Adipose tissue (tissue), 3 donors: ENCODE results near the gene SMPX. TPM values are rescaled to one million over a fixed set of nuclear protein-coding genes. Genes with fewer than 3 reads are reported as not detected.

Experiments
- H3K27ac ChIP-seq: one replicate; pipeline ENCODE4 v1.5.1; 2013; ENCODE audit warnings: low read depth, low read length
- WGBS, 3 donors: extraction: QIAGEN DNeasy Blood & Tissue Kit; methylation state at CpG; one replicate each; pipeline ENCODE4 v1.1.7; 2013; 5-methylcytosine and 5-hydroxymethylcytosine counted together
- polyA plus RNA-seq, 3 donors: library from polyadenylated mRNA; stranded (reverse); fragments of 200-250 nt; gene quantifications; one replicate each; pipeline ENCODE4 v1.2.3, GENCODE V29; 2013
- donor health status: healthy with polysubstance abuse.
- donor health status: Bipolar disorder and iron deficiency.
- donor health status: healthy.

Gene SMPX
- polyA plus RNA-seq, 3 donors = 0.30 to 0.45 TPM; not detected in 1

- H3K27ac ChIP-seq = no peak overlapping the region
- 39 to 86% (median 62%) methylated on average over 4 of the region's 4 CpGs for WGBS, 3 donors
These were observed 83.3 kb downstream of the SMPX start for GRCh38 chrX:21674430-21675186.

- H3K27ac ChIP-seq = no peak overlapping the region
- 69 to 80% (median 72%) methylated on average over 4 of the region's 4 CpGs for WGBS, 3 donors
These were observed 91.2 kb downstream of the SMPX start for GRCh38 chrX:21666679-21667078.

GRCh38 chrX:21666252-21666651, 91.7 kb downstream of the SMPX start:
- H3K27ac ChIP-seq = no peak overlapping the region
- WGBS, 3 donors = 60 to 82% (median 67%) methylated on average over 4 of the region's 4 CpGs

- 62 to 82% (median 73%) methylated on average over 4 of the region's 4 CpGs for WGBS, 3 donors
- H3K27ac ChIP-seq = no peak overlapping the region
These were observed 95.2 kb downstream of the SMPX start for GRCh38 chrX:21662761-21663160.

- WGBS, 3 donors = 66 to 79% (median 78%) methylated on average over 6 of the region's 6 CpGs
- H3K27ac ChIP-seq = no peak overlapping the region
These were observed 96.6 kb downstream of the SMPX start for GRCh38 chrX:21661316-21661715.

GRCh38 chrX:21660156-21660555, 97.8 kb downstream of the SMPX start:
- 89 to 98% (median 89%) methylated on average over 2 of the region's 2 CpGs for WGBS, 3 donors
- no peak overlapping the region for H3K27ac ChIP-seq

- WGBS, 3 donors = 65 to 92% (median 74%) methylated on average over 3 of the region's 3 CpGs
- no peak overlapping the region for H3K27ac ChIP-seq
These were observed 98.6 kb downstream of the SMPX start for GRCh38 chrX:21659320-21659719.

- WGBS, 3 donors = 18 to 40% (median 20%) methylated on average over 16 to 23 of the region's 23 CpGs
- H3K27ac ChIP-seq = no peak overlapping the region
These were observed 99.2 kb downstream of the SMPX start for GRCh38 chrX:21658746-21659145.

- WGBS, 3 donors = 2 to 39% (median 3%) methylated on average over 37 to 59 of the region's 60 CpGs
- H3K27ac ChIP-seq = no peak within 1 kb of the TSS
These were observed 99.7 kb downstream of the SMPX start, which contains the start of gene KLHL34 for GRCh38 chrX:21658152-21658737. Gene KLHL34, minus strand, starts transcription at chrX:21658330. Its CDS starts 542 bp downstream, at chrX:21657788.

GRCh38 chrX:21657318-21658151, 100.4 kb downstream of the SMPX start:
- 44 to 58% (median 45%) methylated on average over 43 to 57 of the region's 57 CpGs for WGBS, 3 donors
- no peak overlapping the region for H3K27ac ChIP-seq

GRCh38 chrX:21656587-21657317, 101.2 kb downstream of the SMPX start:
- no peak overlapping the region for H3K27ac ChIP-seq
- 50 to 70% (median 58%) methylated on average over 30 to 61 of the region's 61 CpGs for WGBS, 3 donors

Other genes starting within 250 kb of the SMPX start
- gene KLHL34, start 99.8 kb downstream of the SMPX start, polyA plus RNA-seq = under 1 TPM in 2 of 3 donors, not detected in 1; 0.02 to 0.11 TPM
- 1 to 10 TPM; 4.2 to 7.2 (median 4.7) TPM for gene MBTPS2, start 81.5 kb upstream of the SMPX start, polyA plus RNA-seq
- gene YY2, start 97.9 kb upstream of the SMPX start, polyA plus RNA-seq = 1 to 10 TPM in 2 of 3 donors, under 1 TPM in 1; 0.47 to 1.3 (median 1.1) TPM
- 10 to 100 TPM; 16.9 to 61.0 (median 29.6) TPM for gene SMS, start 182.6 kb upstream of the SMPX start, polyA plus RNA-seq